GM18507 (cell line): ENCODE data around the gene CDH13.

Experiments used
- DNase-seq: peaks from one replicate; pipeline ENCODE4 v3.0.0; 2011; ENCODE audit warnings: low read depth; ENCODE audit not compliant: insufficient read length; ENCODE audit errors: extremely low spot score
- FAIRE-seq: peaks from 2 replicates; lab custom pipeline; 2011; peaks lifted over from hg19 to GRCh38; lab: Jason Lieb, UNC

CDH13 gene

DNA sequence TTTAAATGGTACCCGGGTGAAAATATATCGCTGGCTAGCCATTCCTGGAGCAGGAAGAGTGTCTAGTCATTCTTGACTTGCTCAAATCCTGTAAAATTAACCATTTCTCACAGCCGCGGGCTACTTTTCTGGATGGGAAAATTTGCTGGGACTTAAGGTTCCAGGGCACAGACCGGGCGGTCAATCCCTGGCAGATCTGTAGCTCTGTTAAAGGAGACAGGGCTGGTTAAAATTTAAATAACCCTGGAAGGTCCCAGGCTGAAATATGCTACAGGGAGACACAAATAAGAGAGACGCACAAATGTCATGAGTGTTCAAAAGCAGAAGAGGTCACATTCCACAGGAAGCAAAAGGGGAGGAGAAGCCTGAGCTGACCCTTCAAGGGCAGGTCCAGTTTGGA, 951.4 kb downstream of the CDH13 start:
- FAIRE-seq (no peak), DNase-seq (no peak)

- DNase-seq (no peak), FAIRE-seq (no peak)
Observed at GRCh38 chr16:83579027-83579426, 952.3 kb downstream of the CDH13 start.

- no peak for DNase-seq
- FAIRE-seq, result no peak
Observed at GRCh38 chr16:83579436-83579835, 952.7 kb downstream of the CDH13 start.

DNA sequence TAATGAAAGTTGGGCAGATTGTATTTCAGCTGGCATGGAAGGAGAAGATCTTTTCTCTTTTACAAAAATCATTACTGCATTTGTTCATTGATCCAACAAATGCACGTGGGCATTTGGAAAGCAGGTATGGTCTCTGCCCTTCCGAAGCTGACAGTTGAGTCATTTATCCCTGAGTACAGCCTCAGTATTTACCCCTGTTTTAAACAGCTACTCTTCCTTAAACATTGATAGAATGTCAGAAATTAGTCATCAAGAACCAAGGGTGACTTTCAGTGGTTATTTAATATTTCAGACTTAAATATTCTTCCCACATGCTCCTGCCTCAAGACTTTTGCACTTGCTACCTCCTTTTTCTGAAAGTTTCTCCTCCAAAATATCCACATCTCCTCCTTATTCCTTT, 954.3 kb downstream of the CDH13 start:
- DNase-seq (peak; percentile 7), FAIRE-seq (peak; percentile 29)

DNA sequence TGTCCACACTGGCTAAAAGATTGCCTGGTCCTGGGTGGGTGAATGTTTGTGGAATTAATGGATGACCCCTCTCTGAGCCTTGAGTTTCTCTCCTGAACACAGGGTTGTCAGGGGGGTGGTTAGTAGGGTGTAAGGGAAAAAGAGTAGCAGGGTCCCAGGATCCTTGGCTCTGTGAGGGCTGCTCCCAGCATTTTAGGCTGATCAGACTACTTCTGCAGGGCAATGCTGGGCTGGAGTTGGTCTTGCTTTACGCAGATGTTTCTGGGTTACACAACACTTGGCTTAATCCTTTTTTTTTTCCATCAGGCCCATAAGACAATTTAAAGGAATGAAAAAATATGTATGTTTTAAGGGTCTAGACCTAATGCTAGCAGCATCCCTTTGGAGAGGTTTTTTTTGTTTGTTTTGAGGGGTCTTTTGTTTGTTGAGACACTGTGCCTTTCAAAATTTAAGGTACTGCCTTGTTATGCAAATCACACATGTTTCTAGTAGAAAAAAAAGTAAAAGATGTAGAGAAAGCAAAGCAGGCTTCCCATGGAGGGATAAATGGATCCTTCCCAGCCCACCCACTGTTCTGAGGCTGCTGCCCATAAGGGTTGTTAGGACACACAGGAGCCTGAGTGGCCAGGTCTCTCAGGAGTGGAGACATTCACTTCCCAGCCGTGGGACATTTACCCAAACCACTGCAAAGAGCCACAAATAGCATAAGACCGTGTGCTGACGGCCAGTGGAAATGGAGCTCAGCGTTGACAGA, 955.4 kb downstream of the CDH13 start:
- FAIRE-seq, result no peak
- DNase-seq, result no peak

DNA sequence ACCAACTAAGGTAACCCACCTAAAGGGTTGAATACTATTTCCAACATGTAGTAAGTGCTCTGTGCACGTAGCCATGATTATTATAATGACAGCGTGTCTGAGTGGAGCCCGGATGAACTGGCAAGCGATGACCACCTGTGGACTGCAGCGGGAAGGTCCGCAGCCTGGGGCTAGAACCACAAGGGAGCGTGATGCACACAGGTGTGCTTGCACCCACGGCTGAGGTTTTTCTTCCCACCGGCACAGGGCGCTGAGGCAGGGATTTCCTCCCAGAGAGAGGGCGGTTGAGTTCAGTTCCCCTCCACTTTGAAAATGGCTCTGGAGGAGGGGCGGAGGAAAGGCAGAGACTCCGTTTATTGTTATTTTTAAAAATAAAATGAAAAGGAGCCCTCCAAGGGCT, 959.3 kb downstream of the CDH13 start:
- DNase-seq (no peak), FAIRE-seq (no peak)

DNA sequence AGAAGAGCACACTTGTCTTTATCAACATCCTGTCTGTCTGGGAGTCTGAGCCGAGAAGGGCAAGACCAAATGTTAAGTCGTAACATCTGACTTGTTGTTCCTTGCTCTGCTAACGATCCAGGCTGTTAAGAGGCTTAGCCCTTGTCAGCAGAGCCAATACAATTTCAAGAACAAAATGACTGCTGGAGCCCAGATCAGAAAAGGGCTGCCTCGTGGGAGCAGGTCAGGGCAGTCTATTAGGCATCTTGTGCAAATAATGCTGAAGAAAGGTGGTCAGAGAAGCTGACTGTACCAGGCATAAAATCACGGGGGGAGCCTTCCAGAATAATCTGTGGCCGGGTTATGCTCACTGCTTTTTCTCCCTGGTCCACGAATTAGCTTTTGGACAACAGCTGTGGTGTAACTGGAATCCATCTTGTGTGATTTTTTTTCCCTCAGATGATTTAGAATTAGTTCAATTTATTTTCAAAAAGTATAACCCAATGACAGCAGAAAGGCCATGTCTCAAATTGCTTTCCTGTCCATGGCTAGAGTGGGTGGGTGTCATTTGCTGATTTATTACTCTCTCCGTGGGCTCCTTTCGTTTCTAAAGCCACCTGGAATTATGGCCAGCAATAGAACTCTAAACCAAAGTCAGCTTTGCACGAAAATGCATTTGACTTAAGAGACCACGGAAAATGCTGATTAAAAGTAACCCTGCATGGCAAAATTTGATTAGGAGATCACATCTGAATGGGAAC, 959.9 kb downstream of the CDH13 start:
- no peak for FAIRE-seq
- DNase-seq, result no peak

GRCh38 chr16:83587201-83587600, 960.4 kb downstream of the CDH13 start:
- DNase-seq (no peak), FAIRE-seq (no peak)

- FAIRE-seq, result no peak
- DNase-seq, result no peak
Observed at GRCh38 chr16:83588070-83588469, 961.3 kb downstream of the CDH13 start.

DNA sequence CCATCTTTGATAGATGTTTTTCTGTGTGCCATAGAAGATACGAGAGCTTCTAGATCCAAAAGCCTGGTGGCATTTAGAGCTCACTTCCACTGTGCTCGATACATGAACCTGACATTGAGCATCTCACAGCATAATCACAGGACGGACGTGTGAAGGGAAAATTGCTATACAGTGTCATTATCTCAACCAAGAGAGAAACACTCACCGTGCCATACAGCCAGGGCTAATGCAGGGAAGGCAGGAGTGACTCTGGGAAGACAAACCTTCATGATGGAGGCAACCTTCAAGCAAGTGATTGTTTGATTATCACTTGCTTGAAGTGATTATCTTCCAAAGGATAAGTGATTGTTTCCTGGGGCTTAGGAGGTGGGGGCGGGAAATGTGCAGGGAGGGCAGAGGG, 962.8 kb downstream of the CDH13 start:
- no peak for FAIRE-seq
- DNase-seq, result no peak

DNA sequence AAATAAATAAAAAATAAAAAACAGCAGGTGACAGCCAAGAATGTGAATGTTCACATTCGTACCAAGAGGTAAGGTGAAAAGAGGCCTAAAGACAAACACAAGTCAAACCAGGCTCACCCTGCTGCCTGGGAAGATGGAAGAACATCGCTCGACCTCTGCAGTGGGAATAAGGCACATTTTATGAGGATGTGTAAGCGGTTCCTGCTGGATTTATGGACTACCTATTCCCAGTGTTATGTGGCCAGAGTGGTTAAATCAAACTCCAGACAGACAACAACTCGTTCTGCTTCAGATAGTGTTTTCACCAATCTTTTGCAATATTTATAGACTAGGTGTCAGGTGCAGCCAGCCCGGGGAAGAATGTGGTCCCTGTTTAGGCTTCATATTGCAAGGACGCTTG, 966.0 kb downstream of the CDH13 start:
- no peak for DNase-seq
- FAIRE-seq, result no peak

- DNase-seq, result no peak
Observed at GRCh38 chr16:83599789-83600462, 973.2 kb downstream of the CDH13 start.

DNA sequence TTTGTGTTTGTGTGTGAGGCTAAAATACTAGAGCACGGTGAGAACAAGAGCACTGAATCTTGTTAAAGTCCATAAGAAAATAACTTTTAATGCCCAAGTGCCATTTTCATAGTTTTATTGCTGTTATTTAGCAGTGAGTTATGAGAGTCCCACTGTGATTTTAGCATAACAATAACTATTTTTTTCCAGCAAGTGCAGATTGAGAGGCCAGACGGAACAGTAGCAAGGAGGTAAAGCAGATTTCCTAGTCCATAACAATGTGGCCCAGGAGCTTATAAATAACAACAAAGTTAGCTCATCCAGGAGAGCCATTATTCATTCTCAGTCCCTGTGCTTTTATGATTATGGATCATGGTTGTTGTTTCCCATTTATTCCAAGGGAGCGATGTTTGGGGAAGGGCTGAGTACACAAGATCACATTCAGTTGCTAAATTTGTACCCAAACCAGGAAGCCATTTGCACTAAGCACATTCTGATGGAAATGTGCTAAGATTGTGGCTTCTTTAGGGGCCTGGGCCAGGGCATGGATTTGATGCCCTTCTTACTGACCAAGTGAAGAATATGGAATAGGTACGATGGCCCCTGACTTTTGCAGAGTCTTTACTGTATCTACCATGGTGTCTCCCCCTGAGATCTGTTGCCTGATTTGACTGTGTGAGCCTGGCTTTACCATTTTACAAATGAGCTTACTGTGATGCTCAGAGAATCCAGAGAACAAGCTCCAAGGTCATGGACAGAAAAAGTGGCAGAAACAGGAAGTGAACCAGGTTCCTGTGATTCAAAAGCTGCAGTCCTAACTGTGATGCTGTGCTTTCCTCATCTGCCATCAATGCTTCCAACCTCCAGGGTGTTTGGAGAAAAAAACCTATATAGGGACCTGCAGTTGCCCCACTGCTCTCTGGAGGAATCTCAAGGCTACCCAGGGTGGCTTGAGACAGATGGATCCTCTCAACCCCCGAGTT, 976.3 kb downstream of the CDH13 start:
- FAIRE-seq (no peak), DNase-seq (no peak)

More at GRCh38 chr16:83599789-83600462, 973.2 kb downstream of the CDH13 start:
- FAIRE-seq, result no peak

DNA sequence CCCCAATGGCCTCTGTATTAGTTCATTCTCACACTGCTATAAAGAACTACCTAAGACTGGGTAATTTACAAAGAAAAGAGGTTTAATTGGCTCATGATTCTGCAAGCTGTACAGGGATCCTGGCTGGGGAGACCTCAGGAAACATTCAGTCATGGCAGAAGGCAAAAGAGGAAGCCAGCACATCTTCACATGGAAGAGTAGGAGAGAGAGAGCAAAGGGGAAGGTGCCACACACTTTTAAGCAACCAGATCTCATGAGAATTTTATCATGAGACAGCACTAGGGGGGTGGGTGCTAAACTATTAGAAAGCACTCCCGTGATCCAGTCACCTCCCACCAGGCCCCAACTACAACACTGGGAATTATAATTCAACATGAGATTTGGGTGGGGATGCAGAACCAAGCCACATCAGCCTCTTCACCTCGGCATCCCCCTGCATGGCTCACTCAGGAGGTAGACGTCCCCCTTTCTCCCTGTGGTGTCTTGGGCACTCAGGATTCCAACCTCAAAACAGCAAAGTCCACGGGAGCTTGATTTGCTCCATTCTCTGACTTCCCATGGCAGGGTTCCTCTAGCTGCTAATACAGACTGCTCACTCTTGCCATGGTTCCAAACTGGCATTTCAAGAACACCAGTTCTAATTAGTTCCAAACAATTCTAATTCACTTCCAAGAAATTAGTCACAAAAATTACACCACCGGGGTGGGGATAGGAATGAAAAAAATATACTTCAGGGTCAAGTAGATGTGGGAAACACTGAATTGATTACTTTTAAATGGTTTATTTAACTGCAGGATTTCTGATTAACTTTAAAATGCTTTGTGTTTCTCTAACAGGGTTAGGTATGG, 977.2 kb downstream of the CDH13 start:
- no peak for FAIRE-seq

GRCh38 chr16:83606486-83607030, 979.8 kb downstream of the CDH13 start:
- no peak for FAIRE-seq
- DNase-seq, result no peak

More for the DNA sequence above, 977.2 kb downstream of the CDH13 start:
- DNase-seq, result no peak

- no peak for DNase-seq
- FAIRE-seq, result no peak
Observed at GRCh38 chr16:83609178-83609577, 982.4 kb downstream of the CDH13 start.

- FAIRE-seq, result no peak
Observed at GRCh38 chr16:83615141-83615952, 988.6 kb downstream of the CDH13 start.

More at GRCh38 chr16:83615141-83615952, 988.6 kb downstream of the CDH13 start:
- DNase-seq, result no peak
